Hepatocyte (in vitro differentiated cells): ENCODE measurements around the gene SCYGR1.

Experiments used
- CTCF ChIP-seq: fragments of 200-600 bp; sonication (generic); IDR thresholded peaks from 2 replicates; pipeline ENCODE4 v1.5.1; 2016; ENCODE audit warnings: antibody characterized with exemption, mild to moderate bottlenecking; ENCODE audit not compliant: poor library complexity
- EZH2 ChIP-seq: fragments of 200-600 bp; sonication (generic); IDR thresholded peaks from 2 replicates; pipeline ENCODE4 v1.6.1; 2016; ENCODE audit warnings: antibody characterized with exemption, mild to moderate bottlenecking, borderline replicate concordance

- TF ChIP-seq CTCF = no peak
- TF ChIP-seq EZH2 = no peak
These were observed 16.9 kb downstream of the SCYGR1 start for GRCh38 chr2:227370791-227371312.
